Stomach (tissue), 4 donors: ENCODE data around the gene GJA3.

Experiments used
- EP300 ChIP-seq: sonication (generic); formaldehyde crosslinking; IDR thresholded peaks from one replicate; pipeline ENCODE4 v1.6.1; 2017; ENCODE audit warnings: antibody characterized with exemption
- POLR2A ChIP-seq, 4 donors: fragments of 450-650 bp; IDR thresholded peaks; one replicate each; pipeline ENCODE4 v1.6.1; 2016; ENCODE audit warnings: antibody characterized with exemption in 4 of 4, control low read depth in 2 of 4, mild to moderate bottlenecking in 1 of 4, moderate library complexity in 1 of 4
- POLR2AphosphoS5 ChIP-seq, 3 donors: sonication (generic); formaldehyde crosslinking; IDR thresholded peaks; one replicate each; pipeline ENCODE4 v1.6.1; 2016; ENCODE audit warnings: antibody characterized with exemption in 3 of 3
- TF ChIP-seq, protein P1 (sequence below), 7 experiments: fragments of 450-650 bp in 4 of 7; fragments of 200-600 bp in 3 of 7; sonication (generic) in 3 of 7; IDR thresholded peaks; one replicate each; pipeline ENCODE4 v1.5.1; 2016 to 2019; ENCODE audit warnings: antibody characterized with exemption in 7 of 7, control low read depth in 2 of 7, mild to moderate bottlenecking in 1 of 7

DNA sequence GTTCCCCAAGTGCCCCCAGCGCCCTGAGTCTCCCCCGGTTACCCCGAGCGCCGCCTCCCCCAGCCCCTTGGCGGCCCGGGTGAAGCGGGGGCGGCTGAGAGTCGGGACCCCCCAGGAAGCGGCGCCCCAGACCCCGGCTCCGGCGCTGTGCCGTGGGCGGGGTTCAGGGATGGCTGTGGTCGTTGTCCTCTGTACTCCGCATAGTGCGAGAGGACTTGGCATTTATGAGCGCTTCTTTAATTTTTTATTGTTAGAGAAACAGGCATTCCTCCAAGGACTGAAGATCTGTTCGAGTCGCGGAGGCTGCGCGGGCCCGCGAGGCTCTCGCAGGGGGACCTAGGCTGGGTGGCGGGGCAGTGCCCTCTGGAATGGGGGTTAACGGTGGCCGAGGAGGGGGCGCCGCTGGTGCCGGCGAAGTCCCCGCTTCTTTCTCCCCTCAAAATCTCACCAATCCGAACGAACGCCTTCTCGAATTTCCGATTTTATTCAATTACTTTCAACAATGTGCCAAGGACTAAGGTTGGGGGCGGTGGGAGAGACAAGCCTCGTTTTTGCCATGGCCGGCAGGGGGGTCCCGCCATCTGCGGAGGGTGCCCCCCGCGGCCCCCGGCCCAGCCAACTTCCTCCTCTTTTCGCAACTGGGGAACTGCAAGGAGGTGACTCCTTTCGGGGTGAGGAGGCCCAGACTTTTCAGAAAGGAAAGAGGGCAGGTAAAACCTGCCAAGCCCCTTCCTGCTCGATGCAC lies 32.5 kb upstream of the GJA3 start:
- TF ChIP-seq POLR2A (IDR thresholded peaks at IDR 0.05) (no peak), POLR2AphosphoS5 (IDR thresholded peaks at IDR 0.05) (no peak), EP300 (no peak)
- TF ChIP-seq, protein P1, sequence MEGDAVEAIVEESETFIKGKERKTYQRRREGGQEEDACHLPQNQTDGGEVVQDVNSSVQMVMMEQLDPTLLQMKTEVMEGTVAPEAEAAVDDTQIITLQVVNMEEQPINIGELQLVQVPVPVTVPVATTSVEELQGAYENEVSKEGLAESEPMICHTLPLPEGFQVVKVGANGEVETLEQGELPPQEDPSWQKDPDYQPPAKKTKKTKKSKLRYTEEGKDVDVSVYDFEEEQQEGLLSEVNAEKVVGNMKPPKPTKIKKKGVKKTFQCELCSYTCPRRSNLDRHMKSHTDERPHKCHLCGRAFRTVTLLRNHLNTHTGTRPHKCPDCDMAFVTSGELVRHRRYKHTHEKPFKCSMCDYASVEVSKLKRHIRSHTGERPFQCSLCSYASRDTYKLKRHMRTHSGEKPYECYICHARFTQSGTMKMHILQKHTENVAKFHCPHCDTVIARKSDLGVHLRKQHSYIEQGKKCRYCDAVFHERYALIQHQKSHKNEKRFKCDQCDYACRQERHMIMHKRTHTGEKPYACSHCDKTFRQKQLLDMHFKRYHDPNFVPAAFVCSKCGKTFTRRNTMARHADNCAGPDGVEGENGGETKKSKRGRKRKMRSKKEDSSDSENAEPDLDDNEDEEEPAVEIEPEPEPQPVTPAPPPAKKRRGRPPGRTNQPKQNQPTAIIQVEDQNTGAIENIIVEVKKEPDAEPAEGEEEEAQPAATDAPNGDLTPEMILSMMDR (IDR thresholded peaks at IDR 0.05), result no peak
